ENCODE results near the gene PLOD2. TPM values are rescaled to one million over a fixed set of nuclear protein-coding genes. Genes with fewer than 3 reads are reported as not detected.

Gene PLOD2
- total and polyA plus RNA-seq, 9 of the 15 experiments (the other 6 are each of a cell fraction or from before 2014, with no cell fraction given): 0.18 to 1.5 (median 0.58) TPM

DNA sequence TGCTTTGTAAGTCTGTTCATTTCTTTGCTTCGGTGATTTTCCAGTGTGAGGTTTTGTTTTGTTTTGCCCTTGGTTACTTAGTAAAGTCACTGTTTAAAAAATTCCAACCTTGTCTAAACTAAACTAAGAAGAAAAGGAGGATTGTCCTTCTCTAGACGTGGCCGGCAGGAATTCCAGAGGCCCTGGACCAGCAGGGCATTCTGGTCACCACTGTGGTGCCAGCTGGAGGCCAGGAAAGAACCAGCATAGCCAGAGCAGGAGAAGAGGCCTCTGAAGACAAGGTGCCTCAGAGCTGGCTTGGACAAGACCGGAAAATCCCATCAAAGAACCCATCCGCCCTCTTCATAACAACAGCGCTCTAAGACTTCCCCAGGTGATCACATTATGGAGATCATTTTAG lies 8.2 kb downstream of the PLOD2 start (continued):
- TF ChIP-seq ZNF395 (CRISPR knock-in tag; IDR thresholded peaks at IDR 0.05): no peak
- no peak for TF ChIP-seq KAT7 (CRISPR knock-in tag; IDR thresholded peaks at IDR 0.05; ENCODE audit: borderline replicate concordance)

DNA sequence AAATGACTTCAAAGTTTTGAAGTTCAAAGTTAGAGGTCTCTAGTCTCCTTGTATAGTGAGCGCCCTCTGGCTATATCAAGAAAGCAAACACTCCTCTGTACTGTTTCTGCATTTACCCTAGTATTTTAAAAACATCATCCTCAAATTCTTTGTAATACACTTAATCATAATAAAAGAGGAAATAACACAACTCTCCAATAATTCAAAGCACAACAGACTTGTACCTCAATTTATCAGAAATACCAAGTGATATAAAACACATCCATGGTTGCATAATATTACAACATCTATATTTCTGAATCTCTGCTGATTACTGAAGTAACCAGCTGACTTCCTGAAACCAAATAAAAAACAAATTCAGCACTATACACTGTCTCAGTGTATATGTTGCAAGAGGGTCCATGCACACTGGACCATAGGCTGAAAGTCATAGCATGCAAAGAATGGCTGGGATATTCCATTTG lies 12.5 kb downstream of the PLOD2 start:
- no peak overlapping the region for H3K4me2 ChIP-seq (ENCODE audit: insufficient read depth, low read length)
- H3K9ac ChIP-seq (ENCODE audit: insufficient read depth in 1 of 2, low read depth in 2 of 2, low read length in 2 of 2): no peak overlapping the region
- CTCF ChIA-PET (ENCODE audit: low intra/inter-chr PET ratio): no interaction called here

More for the DNA sequence above, 12.5 kb downstream of the PLOD2 start:
- no peaks in the 10 kb centered on the region for H3K36me3 ChIP-seq (ENCODE audit: control insufficient read depth, insufficient read depth, low read length)
- in situ Hi-C loops (cut with MboI): no loop called here
- DNase-seq (ENCODE audit: extremely low read depth in 1 of 4, low spot score in 3 of 4): no peak
- no peak overlapping the region for H3K27ac ChIP-seq (ENCODE audit: extremely low read depth, low read depth, low read length)
- intact Hi-C loops (cut with micrococcal nuclease): no loop called here
- TF ChIP-seq THRA (IDR thresholded peaks at IDR 0.05) (no peak), RAD21 (CRISPR knock-in tag; conservative IDR thresholded peaks at IDR 0.05 in 1 of 2, IDR thresholded peaks at IDR 0.05 in 1 of 2) (peak in 1 of 2 experiments; percentile 15; a peak in 1 of 4 replicates)
- TF ChIP-seq, protein P1, sequence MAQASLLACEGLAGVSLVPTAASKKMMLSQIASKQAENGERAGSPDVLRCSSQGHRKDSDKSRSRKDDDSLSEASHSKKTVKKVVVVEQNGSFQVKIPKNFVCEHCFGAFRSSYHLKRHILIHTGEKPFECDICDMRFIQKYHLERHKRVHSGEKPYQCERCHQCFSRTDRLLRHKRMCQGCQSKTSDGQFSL (CRISPR knock-in tag; IDR thresholded peaks at IDR 0.05): no peak
- TF ChIP-seq, protein P1 (tag; IDR thresholded peaks at IDR 0.05): no peak
- FAIRE-seq: no peak
- POLR2A ChIA-PET: no interaction called here
- H3K27me3 ChIP-seq (ENCODE audit: control insufficient read depth in 2 of 2, insufficient read depth in 2 of 2, low read length in 2 of 2): no peaks in the 10 kb centered on the region
- H3K4me3 ChIP-seq: no peak overlapping the region
- H4K20me1 ChIP-seq (replicated peaks; ENCODE audit: control insufficient read depth, insufficient read depth, low read length): no peaks in the 10 kb centered on the region
- no peak overlapping the region for H2AFZ ChIP-seq (ENCODE audit: low read depth, low read length)
- no peak for ATAC-seq
- H3K9me1 ChIP-seq (ENCODE audit: control insufficient read depth, insufficient read depth, low read length): no peaks in the 10 kb centered on the region
- 0% methylated on average over 1 of the region's 1 CpG for WGBS (ENCODE audit: insufficient coverage, low coverage, missing lambda C conversion rate)
- no peaks in the 10 kb centered on the region for H3K9me3 ChIP-seq (replicated peaks; ENCODE audit: control insufficient read depth, insufficient read depth, low read depth, low read length)
- H3K4me1 ChIP-seq (replicated peaks in 1 of 2; ENCODE audit: control insufficient read depth in 2 of 2, insufficient read depth in 2 of 2, low read length in 2 of 2): no peaks in the 10 kb centered on the region
- H3K79me2 ChIP-seq (ENCODE audit: control insufficient read depth, insufficient read depth, low read length): no peaks in the 10 kb centered on the region
- no TSS peak for BruUV-seq (replicated peaks)
